NCI-H2227 treated with DMSO at 0.1 percent for 48 hours (cell line): Measurements from ENCODE around the gene CGAS.
A peak's percentile ranks its signal among the peaks of the same experiment; 100 is the strongest.
"Not testable (repeated sequence)": the region's sequence is repeated elsewhere in the genome, so short reads cannot be mapped to it uniquely, and the experiment has no call there.

ENCODE experiments used
- DNase-seq: peaks from one replicate; lab custom pipeline; 2025; lab: John Stamatoyannopoulos, UW

CGAS gene

DNA sequence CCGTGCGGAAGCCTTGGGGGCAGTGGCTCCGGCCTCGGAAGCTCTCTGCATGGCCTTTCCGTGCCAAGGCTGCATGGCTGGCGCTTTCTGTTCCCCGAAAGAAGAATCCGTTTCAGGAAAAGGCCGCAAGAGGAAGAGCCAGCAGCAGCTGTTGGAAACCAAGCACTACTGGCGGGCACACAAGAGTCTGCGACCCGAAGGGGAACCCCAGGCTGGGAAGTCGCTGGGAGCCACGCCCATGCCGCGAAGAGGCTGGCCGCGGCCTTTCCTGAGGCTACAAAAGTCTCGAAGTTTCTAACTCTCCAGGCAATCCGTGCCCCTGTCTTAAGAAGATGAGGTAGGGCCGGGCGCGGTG, at the start of gene CGAS:
Gene CGAS, minus strand, starts transcription at position 191 of the 355 bp plus-strand sequence. Its CDS starts 116 bp downstream, at position 75.
- DNase-seq, result no peak

DNA sequence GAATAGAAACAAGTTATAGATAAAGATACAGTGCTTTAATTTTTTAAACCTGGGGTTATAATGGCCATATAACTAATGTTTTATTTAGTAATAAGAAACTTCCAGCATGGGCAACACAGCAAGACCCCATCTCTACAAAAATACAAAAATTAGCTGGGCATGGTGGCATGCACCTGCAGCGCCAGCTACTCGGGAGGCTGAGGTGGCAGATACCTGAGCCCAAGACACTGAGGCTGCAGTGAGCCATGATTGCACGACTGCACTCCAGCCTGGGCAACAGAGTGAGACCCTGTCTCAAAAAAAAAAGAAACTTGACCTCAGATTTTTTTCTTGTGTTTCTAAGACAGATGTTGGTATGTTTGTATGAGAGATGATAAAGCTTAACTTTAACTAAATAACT, 45.8 kb upstream of the CGAS start:
- no peak for DNase-seq

DNA sequence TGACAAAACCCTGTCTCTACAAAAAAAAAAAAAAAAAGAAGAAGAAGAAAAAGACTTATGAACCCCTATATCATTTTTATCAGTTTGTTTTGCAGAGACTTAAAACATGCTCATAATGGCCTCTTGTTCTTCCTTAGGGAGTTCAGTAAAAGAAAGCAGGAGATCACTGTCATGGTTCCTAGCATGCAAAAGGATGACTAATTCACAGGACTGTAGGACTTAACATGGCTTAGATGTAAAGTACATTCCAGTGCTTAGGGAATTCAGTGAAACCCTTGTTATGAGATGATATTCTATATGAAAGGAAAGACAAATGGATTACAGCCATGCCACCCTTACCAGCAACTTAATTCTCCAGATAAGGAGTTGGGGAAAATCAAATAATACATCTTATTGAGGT, 39.3 kb upstream of the CGAS start:
- no peak for DNase-seq

DNA sequence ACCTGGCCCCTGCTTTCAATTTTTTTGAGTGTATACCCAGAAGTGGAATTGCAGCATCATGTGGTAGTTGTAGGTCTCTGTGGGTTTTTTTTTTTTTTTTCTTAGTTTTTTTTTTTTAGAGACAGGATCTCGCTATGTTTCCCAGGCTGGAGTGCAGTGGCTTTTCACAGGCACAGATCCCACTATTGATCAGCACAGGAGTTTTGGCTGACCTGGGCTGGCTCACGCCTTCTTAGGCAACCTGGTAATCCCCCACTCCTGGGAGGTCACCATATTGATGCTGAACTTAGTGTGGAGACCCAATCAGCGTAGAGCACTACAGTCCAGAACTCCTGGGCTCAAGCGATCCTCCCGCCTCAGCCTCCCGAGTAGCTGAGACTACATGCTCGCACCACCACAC, 35.4 kb upstream of the CGAS start:
- DNase-seq, result no peak

DNA sequence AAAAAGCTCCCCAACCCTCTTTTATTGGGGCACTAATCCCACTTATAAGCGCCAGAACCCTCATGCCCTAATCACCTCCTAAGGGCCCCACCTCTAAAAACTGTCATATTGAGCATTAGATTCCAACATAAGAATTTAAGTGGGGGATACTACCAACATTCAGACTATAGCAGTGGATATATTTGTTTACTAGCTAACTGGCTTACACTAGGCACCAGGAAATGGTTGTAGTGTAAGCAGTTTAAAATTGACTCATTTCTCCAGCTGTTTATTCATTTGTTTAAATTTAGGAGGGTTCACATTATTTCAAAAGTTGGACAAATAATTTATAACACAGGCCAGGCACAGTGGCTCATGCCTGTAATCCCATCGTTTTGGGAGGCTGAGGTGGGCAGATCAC, 32.3 kb upstream of the CGAS start:
- no peak for DNase-seq

DNA sequence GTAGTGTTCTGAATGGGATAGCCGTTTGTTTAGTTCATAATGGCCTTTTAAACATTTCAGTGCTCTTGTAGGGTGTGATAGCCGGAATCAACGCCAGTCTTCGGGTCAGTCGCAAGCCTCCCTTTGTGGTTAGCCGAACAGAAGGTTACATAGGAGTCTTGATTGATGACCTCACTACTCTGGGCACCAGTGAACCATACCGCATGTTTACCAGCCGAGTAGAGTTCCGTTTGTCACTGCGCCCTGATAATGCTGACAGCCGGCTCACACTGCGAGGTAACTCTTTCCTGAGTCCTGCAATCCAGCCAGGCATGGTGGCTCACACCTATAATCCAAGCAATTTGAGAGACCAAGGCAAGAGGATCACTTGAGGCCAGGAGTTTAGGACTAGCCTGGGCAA, 29.9 kb upstream of the CGAS start:
- no peak for DNase-seq

DNA sequence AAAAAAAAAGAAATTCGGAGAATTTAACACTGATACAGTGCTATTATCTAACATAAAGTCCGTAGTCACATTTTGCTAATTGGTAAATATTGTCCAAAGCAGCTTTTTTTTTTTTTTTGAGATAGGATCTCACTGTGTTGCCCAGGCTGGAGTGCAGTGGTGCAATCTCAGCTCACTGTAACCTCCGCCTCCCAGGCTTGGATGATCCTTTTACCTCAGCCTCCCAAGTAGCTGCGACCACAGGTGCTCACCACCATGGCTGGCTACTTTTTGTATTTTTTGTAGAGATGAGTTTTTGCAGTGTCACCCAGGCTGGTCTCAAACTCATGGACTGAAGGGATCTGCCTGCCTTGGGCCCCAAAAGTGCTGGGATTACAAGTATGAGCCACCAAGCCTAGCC, 25.3 kb upstream of the CGAS start:
- no peak for DNase-seq

DNA sequence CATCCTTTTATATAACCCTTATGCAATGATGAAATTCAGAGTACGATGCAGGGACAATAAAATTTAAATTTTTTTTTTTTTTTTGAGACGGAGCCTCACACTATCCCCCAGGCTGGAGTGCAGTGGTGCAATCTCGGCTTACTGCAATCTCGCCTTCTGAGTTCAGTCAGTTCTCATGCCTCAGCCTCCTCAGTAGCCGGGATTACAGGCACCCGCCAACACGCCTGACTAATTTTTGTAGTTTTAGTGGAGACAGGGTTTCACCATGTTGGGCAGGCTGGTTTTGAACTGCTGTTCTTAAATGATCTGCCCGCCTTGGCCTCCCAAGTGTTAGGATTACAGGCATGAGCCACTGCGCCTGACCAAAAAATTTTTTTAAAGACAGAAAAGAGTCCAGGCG, 24.6 kb upstream of the CGAS start:
- DNase-seq, result no peak

DNA sequence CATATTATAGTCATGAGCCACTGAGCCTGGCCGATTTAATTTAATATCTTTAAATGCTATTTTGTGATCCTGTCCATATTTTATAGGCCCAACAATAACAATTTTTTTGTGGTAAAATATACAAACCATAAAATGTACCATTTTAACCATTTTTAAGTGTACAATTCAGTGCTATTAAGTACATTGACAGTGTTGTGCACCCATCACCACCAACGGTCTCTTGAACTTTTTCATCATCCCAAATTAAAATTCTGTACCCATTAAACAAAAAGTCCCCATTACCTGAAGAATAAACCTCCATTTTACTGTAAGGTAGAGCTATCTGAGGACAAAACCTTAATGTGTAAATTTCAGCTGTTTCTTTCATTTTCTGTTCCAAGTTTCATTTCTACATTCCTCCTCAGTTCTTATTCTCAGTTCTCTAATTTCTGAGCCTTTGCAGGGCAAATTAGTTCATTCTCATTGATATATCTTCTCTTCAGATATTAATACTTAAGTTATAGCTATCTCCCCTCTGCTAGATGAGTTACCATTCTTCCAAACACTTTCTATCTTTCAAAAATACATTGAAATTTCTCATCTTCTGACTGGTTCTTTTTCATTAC, 19.7 kb upstream of the CGAS start:
- DNase-seq, result no peak

DNA sequence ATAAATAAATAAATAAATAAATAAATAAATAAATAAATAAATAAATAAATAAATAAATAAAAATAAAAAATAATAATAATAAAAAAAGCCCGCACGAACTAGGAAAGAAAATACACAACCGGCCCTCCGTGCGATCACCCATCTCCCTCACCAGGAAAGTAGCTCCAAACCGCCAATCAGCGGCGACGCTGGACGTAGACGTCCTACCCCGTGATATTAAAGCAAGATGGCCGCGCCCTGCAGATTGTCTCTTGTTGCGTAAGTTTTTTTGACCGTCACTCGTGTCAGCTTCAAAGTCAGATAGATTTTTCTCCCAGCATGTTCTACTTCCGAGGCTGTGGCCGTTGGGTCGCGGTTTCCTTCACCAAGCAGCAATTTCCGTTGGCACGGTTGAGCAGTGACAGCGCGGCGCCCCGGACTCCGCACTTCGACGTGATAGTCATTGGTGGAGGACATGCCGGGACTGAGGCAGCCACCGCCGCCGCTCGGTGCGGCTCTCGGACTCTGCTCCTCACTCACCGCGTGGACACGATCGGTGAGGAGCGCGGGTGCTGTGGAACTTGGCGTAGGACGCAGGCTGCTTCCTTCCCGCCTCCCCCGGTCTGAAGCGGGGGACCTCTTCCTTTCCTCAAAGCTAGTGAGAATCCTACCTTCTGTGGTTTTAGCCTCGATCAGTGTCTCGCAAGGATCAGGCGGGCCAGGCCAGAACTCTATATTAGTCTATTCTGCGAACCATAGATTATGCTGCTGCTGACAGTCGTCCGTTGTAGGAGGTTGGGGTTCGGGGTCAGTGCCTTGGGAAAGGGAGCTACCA, 9.6 kb upstream of the CGAS start, which contains the start of gene MTO1:
Gene MTO1, plus strand, starts transcription at position 201 of the 814 bp plus-strand sequence. Its CDS starts 118 bp downstream, at position 319.
- DNase-seq, result peak; percentile 79

DNA sequence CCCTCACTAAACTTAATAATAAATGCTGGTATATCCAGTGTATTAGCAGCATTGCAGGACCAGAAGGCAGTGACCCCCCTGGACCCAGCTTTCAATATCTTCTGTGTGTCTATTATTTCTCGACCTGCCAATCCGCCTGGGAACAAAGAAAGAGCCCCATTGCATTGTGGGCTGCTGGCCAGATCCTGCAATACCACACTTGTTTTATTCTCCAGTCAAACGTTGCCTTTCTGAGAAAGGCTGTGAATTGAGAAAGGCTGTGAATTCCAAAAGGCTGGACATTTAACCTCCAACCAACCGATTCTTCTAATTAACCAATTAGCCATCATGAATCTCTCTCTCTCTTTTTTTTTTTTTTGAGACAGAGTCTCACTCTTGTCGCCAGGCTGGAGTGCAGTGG, 8.0 kb upstream of the CGAS start:
- no peak for DNase-seq

DNA sequence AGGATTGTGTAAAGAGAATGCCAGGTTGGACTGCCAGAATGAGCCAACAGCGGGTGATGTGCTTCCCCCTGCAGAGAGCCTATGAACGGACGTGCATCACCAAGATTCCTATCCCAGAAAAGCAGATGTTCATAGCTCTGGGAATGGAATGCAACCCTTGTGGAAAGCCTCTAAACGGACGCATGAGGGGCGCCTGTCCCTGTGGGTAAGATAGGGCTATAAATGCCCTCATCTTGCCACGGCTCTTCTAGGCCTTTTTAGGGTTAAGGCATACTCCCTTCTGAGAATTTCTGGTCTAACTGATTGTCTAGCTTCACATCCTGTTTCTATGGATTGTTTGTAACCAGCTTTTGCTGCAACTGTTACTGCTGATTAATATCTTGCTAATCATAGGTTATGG, 7.4 kb upstream of the CGAS start:
- DNase-seq, result not testable (repeated sequence)

DNA sequence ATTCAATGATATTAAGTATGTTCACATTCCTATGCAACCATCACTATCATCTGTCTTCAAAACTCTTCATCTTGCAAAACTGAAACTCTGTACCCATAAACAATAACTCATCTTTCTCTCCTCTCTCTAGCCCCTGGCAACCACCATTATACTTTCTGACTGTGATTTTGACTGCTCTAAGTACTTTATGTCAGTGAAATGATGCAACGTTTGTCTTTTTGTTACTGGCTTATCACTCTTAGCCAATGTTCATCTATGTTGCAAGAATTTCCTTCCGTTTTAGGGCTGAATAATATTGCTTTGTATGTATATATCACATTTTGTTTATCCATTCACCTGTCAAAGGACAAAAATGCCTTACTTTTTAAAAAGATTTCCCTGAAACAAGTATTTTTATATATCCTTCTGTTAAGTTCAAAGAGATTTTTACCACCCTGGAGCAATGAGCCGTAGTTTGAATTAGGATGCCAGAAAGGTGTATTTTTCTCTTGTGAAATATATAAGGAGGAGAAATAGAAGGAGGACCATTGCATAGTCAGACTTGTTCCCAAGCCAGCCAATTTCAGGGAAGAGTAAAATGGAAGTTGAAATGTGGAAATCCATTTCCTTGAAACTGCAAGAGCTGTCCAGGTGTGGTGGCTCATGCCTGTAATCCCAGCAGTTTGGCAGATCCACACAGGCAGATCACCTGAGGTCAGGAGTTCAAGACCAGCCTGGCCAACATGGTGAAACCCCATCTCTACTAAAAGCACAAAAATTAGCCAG, 4.0 kb upstream of the CGAS start:
- no peak for DNase-seq

DNA sequence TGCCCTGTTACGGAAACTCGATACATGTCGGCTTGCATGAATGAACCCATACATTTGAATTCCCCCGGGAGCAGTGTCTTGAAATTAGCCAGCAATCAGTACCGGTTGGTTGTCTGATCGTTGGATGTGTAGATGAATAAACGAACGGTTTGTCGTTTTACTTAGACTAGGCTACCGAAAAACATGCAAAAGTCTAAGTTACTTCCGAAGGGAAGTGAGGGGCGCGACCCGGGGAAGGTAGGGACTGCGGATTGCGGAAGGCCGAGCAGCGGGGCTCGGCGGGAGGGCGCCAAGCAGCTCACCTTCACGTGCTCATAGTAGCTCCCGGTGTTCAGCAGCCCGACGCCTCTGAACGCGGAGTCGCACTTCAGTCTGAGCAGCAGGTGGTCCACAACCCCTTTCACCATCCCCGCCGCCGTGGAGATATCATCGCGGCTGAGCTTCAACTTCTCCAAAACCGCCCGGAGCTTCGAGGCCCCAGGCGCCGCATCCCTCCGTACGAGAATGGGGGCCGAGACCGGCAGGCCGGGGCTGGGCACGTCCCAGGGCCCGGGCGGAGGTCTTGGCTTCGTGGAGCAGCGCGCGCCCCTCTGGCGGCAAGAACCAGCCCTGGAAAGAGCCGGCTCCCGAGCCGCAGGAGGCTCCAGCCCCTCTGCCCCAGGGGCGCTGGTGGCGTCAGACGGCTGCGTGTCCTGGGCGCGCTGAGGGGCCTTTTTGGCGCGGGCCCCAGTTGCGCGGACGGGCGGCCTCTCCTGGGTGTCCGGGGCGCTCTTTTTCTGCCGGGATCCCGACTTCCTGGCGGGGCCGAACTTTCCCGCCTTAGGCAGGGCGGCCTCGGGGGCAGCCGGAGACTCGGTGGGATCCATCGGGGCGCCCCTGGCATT, 632 bp downstream of the CGAS start:
- no peak for DNase-seq

DNA sequence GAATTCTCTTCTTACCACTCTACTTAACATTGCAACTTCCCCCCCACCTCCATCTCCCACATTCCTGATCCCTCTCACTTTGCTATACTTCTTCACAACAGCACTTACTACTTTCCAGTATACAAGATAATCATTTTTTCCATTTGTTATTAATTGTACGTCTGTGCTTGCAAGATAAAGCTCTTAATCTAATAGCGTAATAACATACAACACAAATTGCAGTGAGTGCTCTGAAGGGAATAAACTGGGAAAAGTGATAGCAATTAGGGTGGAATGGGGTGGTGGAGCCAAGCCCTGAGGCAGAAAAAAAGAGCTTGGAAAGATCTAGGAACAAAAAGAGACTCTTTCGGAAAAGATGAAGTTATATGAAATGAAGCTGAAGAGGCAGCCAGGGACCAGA, 8.5 kb downstream of the CGAS start:
- no peak for DNase-seq

DNA sequence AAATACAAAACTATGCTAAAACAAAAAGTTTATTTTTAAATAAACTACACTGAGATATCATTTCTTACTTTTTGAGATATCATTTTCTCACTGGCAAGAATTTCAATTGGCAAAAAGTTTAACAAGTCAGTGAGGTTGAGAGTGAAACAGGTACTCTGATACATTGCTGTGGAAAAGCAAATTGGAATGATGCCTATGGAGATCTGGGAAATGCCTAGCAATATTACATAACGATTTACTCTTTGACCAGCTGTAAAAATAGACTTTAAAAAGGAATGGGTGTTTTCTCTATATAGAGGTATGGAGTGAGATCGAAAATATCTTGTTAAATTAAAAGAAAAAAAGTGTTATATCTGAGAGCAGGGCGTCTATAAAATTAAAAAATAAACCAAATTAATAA, 16.9 kb downstream of the CGAS start:
- no peak for DNase-seq

DNA sequence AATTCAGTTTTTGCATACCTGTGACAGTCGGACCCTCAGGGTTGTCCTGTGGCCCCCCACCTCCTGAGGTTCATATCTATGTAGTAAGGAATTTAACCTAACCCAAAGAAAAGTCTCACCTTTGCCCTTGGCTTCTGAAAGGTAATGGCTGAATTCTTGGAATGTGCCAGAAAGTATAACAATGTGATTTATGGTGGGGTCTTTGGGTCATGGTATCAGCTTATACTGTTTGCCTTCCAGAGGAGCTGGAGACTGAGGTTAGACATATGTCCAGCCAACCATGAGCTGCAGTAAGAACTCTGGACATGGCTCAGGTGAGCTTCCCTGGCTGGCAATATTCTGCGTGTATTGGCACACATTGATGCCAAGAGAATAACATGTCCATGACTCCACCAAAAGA, 30.6 kb downstream of the CGAS start:
- no peak for DNase-seq

DNA sequence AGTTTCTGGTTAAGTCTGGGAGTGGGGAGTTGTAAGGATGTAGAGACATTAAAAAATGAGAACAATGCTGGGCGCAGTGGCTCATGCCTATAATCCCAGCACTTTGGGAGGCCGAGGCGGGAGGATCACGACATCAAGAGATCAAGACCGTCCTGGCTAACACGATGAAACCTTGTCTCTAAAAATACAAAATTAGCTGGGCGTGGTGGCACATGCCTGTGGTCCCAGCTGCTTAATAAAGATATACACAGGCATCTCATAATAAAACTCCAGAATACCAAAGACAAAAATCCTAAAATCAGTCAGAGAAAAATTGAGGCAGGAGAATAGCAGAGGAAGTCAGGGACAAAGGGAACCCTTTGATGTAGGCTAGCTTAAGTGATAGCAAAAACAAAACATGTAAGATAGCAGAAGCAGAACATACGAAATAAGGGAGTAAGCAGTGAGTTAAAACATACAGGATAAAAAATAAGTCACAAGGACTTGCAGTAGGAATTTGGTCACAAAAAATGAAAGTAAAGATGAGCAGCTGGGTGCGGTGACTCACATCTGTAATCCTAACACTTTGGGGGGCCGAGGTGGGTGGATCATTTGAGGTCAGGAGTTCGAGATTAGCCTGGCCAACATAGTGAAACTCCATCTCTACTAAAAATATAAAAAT, 33.9 kb downstream of the CGAS start:
- no peak for DNase-seq

DNA sequence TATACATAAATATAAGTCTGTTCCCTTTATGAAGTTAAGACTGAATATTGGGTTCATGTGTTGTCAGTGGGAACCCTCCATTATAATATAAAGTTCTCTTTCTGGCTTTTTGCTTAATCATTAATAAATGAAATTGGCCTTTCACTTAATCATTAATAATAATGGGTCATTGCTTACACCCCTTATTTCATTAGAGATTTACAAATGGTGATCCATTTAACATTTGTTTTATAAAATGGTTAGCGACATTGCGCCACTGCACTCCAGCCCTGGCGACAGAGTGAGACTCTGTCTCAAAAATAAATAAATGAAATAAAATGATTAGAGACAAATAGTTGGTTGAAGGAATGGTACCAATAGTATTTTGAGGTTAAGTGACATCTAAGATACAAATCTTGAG, 39.0 kb downstream of the CGAS start:
- DNase-seq, result no peak

DNA sequence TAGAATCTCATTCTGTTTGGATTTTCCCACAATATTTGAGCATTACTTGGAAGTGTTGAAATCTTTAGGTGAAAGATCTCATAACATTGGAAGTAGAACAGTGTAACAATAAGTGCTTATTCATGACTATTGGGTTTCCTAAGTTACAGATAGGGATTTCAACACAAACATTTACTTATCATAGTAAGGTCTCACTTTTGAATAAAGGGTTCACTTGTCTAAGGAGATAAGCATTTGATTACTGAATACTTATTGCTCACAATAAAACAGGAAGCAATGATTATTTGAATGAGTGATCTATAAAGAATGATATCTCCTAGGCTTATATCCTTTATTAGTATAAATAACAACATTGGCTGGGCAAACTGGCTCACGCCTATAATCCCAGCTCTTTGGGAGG, 42.7 kb downstream of the CGAS start:
- DNase-seq, result no peak

DNA sequence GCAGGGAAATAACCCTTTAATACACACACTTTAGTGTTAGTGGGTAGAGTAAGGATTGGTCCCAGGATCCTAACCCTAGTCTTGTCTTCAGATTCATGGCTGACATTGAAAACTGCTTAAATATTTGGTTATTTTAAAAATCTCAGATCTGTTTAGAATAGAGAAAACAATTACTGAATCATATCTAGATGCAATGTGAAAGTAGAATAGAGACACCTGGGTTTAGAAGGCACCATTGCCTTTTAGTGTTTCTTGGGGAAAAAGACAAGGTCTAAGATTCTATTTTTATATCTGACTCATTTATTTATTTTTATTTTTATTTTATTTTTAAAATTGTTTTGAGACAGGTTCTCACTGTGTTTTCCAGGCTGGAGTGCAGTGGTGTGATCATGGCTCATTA, 51.4 kb downstream of the CGAS start:
- no peak for DNase-seq

DNA sequence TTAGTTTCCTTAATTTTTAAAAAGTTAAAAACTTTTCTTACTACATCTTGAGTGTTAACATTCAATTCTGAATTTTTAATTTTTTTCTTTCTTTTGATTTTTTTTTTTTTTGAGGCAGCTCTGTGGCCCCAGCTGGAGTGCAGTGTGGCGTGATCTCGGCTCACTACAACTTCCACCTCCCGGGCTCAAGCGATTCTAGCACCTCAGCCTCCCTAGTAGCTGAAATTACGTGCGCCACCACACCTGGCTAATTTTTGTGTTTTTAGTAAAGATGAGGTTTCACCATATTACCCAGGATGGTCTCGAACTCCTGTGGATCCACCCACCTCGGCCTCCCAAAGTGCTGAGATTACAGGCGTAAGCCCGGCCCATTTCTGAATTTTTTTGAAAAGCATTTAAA, 56.2 kb downstream of the CGAS start:
- no peak for DNase-seq
